Measurements from ENCODE around the gene TMEM62. TPM values are rescaled to one million over a fixed set of nuclear protein-coding genes. Genes with fewer than 3 reads are reported as not detected.

The TMEM62 gene
- total RNA-seq, result 9.4 and 11.9 TPM in 2 replicates

GRCh38 chr15:43133430-43134156 lies at the start of gene TMEM62:
TMEM62 (plus strand) TSS chr15:43133586; CDS start chr15:43133803, 217 bp downstream.

GRCh38 chr15:43105778-43106485 lies 27.5 kb upstream of the TMEM62 start, which contains the start of gene UBR1:
UBR1 (minus strand) TSS chr15:43106038; CDS start chr15:43106022, 16 bp downstream.

GRCh38 chr15:43185157-43186002 lies 52.0 kb downstream of the TMEM62 start, which contains the start of gene CCNDBP1:
CCNDBP1 (plus strand) TSS chr15:43185403; CDS start chr15:43185499, 96 bp downstream.

GRCh38 chr15:43220991-43221403 lies 87.6 kb downstream of the TMEM62 start, which contains the start of gene EPB42:
EPB42 (minus strand) TSS chr15:43221018; CDS start chr15:43220825, 193 bp downstream.

Other genes with a start within 250 kb of the TMEM62 start
- 4.4 and 11.2 TPM in 2 replicates for gene TTBK2, start 212.8 kb upstream of the TMEM62 start, total RNA-seq
- gene UBR1, start 27.5 kb upstream of the TMEM62 start, total RNA-seq, result 8.6 and 11.4 TPM in 2 replicates
- 32.8 and 56.4 TPM in 2 replicates for gene CCNDBP1, start 51.8 kb downstream of the TMEM62 start, total RNA-seq
- not detected in 2 replicates for gene EPB42, start 87.4 kb downstream of the TMEM62 start, total RNA-seq
- gene TGM5, start 133.3 kb downstream of the TMEM62 start, total RNA-seq, result not detected in 2 replicates
- not detected in 2 replicates for gene TGM7, start 168.7 kb downstream of the TMEM62 start, total RNA-seq
- 4.4 and 5.2 TPM in 2 replicates for gene LCMT2, start 197.0 kb downstream of the TMEM62 start, total RNA-seq
- 6.7 and 17.0 TPM in 2 replicates for gene ZSCAN29, start 237.5 kb downstream of the TMEM62 start, total RNA-seq
- 12.9 and 14.3 TPM in 2 replicates for gene TUBGCP4, start 237.5 kb downstream of the TMEM62 start, total RNA-seq